CD4-positive, alpha-beta T cell treated with Interleukin-21 for 1 hour (primary cell): ENCODE measurements around the gene MYADM.

Experiments
- DNase-seq: peaks from one replicate; pipeline ENCODE4 v3.0.0-alpha.2; 2020

MYADM gene

GRCh38 chr19:53916004-53916403 is 48.3 kb downstream of the MYADM start:
- DNase-seq: no peak

GRCh38 chr19:53917356-53917755 is 49.7 kb downstream of the MYADM start:
- no peak for DNase-seq
